Measurements from ENCODE around the gene RTKN2. TPM values are rescaled to one million over a fixed set of nuclear protein-coding genes. Genes with fewer than 3 reads are reported as not detected.
A peak's percentile ranks its signal among the peaks of the same experiment; 100 is the strongest.

The RTKN2 gene
- total RNA-seq, 2 donors from 2014 or later, result 5.6 to 6.1 TPM

DNA sequence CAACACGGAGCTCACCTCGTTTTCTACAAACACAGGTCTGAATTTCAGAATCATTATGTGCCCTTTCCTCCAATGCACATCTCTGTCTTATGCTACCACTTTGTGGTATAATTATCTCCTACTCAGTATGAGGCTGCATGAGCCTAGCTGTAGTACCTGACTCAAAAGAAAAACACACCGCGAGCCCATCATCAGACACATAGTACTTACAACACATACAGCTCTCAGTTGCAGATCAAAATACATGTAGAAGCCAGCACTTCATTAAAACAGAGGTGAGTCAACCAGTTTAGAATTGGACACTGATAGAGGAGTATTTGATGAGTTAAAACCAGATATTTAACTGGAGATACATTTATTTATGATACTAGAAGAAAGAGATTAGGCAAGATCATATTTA is 1.4 kb upstream of the RTKN2 start:
- Mint-ChIP-seq H3K36me3 (ENCODE audit: low read depth) (no peaks in the 10 kb centered on the region), H3K4me1 (peaks cover 3% of the 10 kb centered on the region), H3K9me3 (no peaks in the 10 kb centered on the region), H3K27ac (no peak overlapping the region), H3K4me3 (peak overlapping the region; percentile 79), H3K27me3 (peaks cover 12% of the 10 kb centered on the region)
- ATAC-seq (replicated peaks), result no peak

DNA sequence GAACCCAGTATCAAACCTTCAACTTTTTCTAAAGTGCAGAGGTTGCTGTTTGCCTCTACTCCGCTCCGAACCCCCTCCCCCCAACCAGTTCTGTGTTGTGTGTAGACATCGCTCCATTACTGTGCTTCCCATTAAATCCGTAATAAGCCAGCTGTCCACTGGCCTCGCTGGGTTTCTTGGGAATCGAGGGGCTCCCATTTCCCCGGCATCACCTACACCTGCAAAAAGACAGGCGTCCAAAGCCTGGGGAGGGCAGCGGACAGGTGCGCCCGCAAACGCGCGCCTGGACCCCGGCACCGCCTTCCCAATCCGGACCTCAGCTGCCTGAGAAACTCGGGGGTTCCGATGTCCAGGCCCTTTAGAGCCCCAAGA is 631 bp downstream of the RTKN2 start:
- Mint-ChIP-seq H3K4me3 (peak overlapping the region; percentile 79), H3K9me3 (no peaks in the 10 kb centered on the region), H3K4me1 (peaks cover 3% of the 10 kb centered on the region), H3K27ac (no peak overlapping the region), H3K36me3 (ENCODE audit: low read depth) (no peaks in the 10 kb centered on the region), H3K27me3 (peaks cover 12% of the 10 kb centered on the region)
- ATAC-seq (replicated peaks), result no peak

DNA sequence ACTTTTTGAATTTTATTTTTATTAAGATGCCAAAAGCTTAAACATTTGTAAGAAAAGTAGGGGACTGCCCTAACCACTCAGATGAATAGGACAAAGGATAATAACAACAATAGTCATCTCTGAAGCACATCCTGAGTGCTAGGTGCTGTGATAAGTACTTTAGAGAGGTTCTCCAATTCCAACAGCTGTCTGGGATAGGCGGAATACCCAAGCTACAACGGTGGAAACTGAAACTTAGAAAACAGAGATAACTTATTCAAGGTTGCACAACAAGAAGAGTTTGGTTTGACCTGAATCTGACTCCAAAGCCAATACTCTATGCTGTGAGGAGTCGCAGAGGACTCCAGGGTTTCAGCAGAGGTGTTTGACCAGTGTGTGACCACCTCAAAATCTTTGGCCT is 2.0 kb downstream of the RTKN2 start:
- H3K4me1 Mint-ChIP-seq, result peaks cover 3% of the 10 kb centered on the region
- peak; percentile 33 for ATAC-seq (replicated peaks)
- no peaks in the 10 kb centered on the region for H3K36me3 Mint-ChIP-seq (ENCODE audit: low read depth)
- H3K27ac Mint-ChIP-seq, result no peak overlapping the region
- peaks cover 10% of the 10 kb centered on the region for H3K27me3 Mint-ChIP-seq
- H3K4me3 Mint-ChIP-seq, result peak overlapping the region; percentile 79
- H3K9me3 Mint-ChIP-seq, result no peaks in the 10 kb centered on the region

- ATAC-seq (replicated peaks), result no peak
- Mint-ChIP-seq H3K27ac (no peak overlapping the region), H3K36me3 (ENCODE audit: low read depth) (no peaks in the 10 kb centered on the region), H3K4me1 (peaks cover 3% of the 10 kb centered on the region), H3K4me3 (no peak overlapping the region), H3K27me3 (peaks cover 9% of the 10 kb centered on the region), H3K9me3 (no peaks in the 10 kb centered on the region)
Observed at GRCh38 chr10:62266147-62266546, 2.5 kb downstream of the RTKN2 start.

DNA sequence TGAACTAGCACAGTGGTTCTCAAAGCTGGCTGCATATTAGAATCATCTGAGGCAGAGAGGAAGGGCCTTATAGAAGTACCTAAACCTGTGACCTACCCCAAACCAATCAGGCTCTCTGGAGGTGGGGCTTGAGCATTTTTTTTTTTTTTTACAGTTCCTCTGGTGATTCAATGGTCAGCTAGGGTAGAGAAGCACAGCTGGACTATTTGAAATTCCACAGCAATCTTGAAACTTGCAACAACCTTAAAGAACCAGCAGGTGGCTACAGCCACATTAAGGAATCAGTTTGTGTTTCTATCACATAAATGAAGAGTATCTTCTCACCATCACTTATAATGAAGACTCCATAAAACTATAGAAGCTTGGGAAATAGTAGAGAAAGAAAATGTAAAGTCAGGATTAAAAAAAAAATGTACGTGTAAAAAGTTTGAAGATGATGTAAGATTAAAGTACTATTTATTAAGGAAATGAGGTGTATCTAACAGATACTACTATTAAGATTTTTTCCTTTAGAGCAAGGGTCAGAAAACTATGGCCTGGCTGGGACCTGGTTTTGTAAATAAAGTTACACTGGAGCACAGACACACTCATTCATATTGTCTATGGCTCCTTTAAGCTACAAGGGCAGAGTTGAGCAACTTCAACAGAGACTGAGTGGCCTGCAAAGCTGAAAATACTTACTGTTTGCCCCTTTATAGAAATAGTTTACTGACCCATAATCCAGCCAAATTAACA is 3.8 kb downstream of the RTKN2 start:
- peaks cover 5% of the 10 kb centered on the region for H3K27me3 Mint-ChIP-seq
- no peak overlapping the region for H3K27ac Mint-ChIP-seq
- no peaks in the 10 kb centered on the region for H3K9me3 Mint-ChIP-seq
- H3K4me3 Mint-ChIP-seq, result no peak overlapping the region
- ATAC-seq (replicated peaks), result peak; percentile 36
- H3K4me1 Mint-ChIP-seq, result peaks cover 3% of the 10 kb centered on the region
- no peaks in the 10 kb centered on the region for H3K36me3 Mint-ChIP-seq (ENCODE audit: low read depth)

- Mint-ChIP-seq H3K4me3 (no peak overlapping the region), H3K36me3 (ENCODE audit: low read depth) (no peaks in the 10 kb centered on the region), H3K4me1 (peaks cover 3% of the 10 kb centered on the region), H3K9me3 (no peaks in the 10 kb centered on the region), H3K27me3 (no peaks in the 10 kb centered on the region), H3K27ac (no peak overlapping the region)
- no peak for ATAC-seq (replicated peaks)
Observed at GRCh38 chr10:62264126-62264525, 4.5 kb downstream of the RTKN2 start.

GRCh38 chr10:62261666-62262065 is 7.0 kb downstream of the RTKN2 start:
- no peak overlapping the region for H3K4me3 Mint-ChIP-seq
- no peak overlapping the region for H3K27ac Mint-ChIP-seq
- H3K27me3 Mint-ChIP-seq, result no peaks in the 10 kb centered on the region
- H3K36me3 Mint-ChIP-seq (ENCODE audit: low read depth), result no peaks in the 10 kb centered on the region
- no peaks in the 10 kb centered on the region for H3K9me3 Mint-ChIP-seq
- no peak for ATAC-seq (replicated peaks)
- no peaks in the 10 kb centered on the region for H3K4me1 Mint-ChIP-seq

GRCh38 chr10:62259998-62260397 is 8.6 kb downstream of the RTKN2 start:
- H3K27me3 Mint-ChIP-seq, result no peaks in the 10 kb centered on the region
- ATAC-seq (replicated peaks), result no peak
- no peak overlapping the region for H3K4me3 Mint-ChIP-seq
- H3K9me3 Mint-ChIP-seq, result no peaks in the 10 kb centered on the region
- H3K27ac Mint-ChIP-seq, result no peak overlapping the region
- H3K4me1 Mint-ChIP-seq, result no peaks in the 10 kb centered on the region
- H3K36me3 Mint-ChIP-seq (ENCODE audit: low read depth), result no peaks in the 10 kb centered on the region

DNA sequence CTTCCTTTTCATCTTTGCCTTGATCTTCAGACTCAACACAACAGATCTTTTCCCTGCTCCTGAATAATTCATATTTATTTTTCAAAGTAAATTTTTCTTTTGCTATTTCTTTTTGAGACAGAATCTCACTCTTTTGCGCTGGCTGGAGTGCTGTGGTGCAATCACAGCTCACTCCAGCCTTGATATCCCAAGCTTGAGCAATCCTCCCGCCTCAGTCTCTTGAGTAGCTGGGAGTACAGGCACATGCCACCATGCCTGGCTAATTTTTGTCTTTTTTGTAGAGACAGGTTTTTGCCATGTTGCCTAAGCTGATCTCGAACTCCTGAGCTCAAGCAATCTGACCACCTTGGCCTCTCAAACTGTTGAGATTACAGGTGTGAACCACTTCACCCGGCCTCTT is 9.2 kb downstream of the RTKN2 start:
- H3K4me1 Mint-ChIP-seq, result no peaks in the 10 kb centered on the region
- no peak overlapping the region for H3K4me3 Mint-ChIP-seq
- H3K27ac Mint-ChIP-seq, result no peak overlapping the region
- H3K9me3 Mint-ChIP-seq, result no peaks in the 10 kb centered on the region
- no peak for ATAC-seq (replicated peaks)
- no peaks in the 10 kb centered on the region for H3K27me3 Mint-ChIP-seq
- H3K36me3 Mint-ChIP-seq (ENCODE audit: low read depth), result no peaks in the 10 kb centered on the region

DNA sequence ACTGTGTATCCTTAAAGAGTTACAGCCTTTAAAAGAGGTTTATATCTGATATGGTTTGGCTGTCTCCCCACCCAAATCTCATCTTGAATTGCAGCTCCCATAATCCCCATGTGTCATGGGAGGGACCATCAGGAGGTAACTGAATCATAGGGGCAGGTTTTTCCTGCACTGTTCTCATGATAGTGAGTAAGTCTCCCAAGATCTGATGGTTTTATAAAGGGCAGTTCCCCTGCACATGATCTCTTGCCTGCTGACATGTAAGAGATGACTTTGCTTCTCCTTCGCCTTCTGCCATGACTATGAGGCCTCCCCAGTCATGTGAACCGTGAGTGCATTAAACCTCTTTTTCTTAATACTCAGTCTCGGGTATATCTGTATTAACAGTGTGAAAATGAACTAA is 9.7 kb downstream of the RTKN2 start:
- Mint-ChIP-seq H3K4me3 (no peak overlapping the region), H3K9me3 (no peaks in the 10 kb centered on the region), H3K27ac (no peak overlapping the region), H3K4me1 (peaks cover 3% of the 10 kb centered on the region), H3K27me3 (no peaks in the 10 kb centered on the region), H3K36me3 (ENCODE audit: low read depth) (no peaks in the 10 kb centered on the region)
- ATAC-seq (replicated peaks), result no peak

DNA sequence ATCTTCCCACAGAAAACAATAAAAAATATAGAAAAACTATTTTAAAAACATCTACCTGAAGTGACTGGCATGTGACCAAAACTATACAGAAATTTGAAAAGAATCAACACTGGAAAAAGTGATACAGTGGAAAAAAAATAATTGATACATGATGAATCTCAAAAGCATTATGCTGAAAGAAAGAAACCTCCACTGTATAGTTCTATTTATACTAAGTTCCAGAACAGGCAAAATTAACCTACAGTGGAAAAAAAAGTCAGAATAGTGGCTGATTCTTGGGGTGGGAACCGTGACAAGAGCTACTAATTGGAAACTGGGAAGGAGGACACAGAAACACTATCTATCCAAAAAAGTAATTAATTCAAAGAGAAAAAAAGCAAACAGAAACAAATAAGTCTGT is 14.9 kb downstream of the RTKN2 start:
- Mint-ChIP-seq H3K27ac (peak overlapping the region; percentile 72), H3K9me3 (no peaks in the 10 kb centered on the region), H3K4me1 (peaks cover 10% of the 10 kb centered on the region), H3K27me3 (no peaks in the 10 kb centered on the region), H3K4me3 (peak overlapping the region; percentile 3), H3K36me3 (ENCODE audit: low read depth) (no peaks in the 10 kb centered on the region)
- ATAC-seq (replicated peaks), result no peak

GRCh38 chr10:62252051-62252450 is 16.6 kb downstream of the RTKN2 start:
- Mint-ChIP-seq H3K9me3 (no peaks in the 10 kb centered on the region), H3K27ac (no peak overlapping the region), H3K36me3 (ENCODE audit: low read depth) (no peaks in the 10 kb centered on the region), H3K27me3 (no peaks in the 10 kb centered on the region), H3K4me1 (peaks cover 10% of the 10 kb centered on the region), H3K4me3 (no peak overlapping the region)
- no peak for ATAC-seq (replicated peaks)

GRCh38 chr10:62250594-62251198 is 17.9 kb downstream of the RTKN2 start:
- Mint-ChIP-seq H3K4me1 (peaks cover 10% of the 10 kb centered on the region), H3K36me3 (ENCODE audit: low read depth) (no peaks in the 10 kb centered on the region), H3K27ac (no peak overlapping the region), H3K4me3 (no peak overlapping the region), H3K9me3 (no peaks in the 10 kb centered on the region), H3K27me3 (no peaks in the 10 kb centered on the region)
- peak; percentile 68 for ATAC-seq (replicated peaks)

DNA sequence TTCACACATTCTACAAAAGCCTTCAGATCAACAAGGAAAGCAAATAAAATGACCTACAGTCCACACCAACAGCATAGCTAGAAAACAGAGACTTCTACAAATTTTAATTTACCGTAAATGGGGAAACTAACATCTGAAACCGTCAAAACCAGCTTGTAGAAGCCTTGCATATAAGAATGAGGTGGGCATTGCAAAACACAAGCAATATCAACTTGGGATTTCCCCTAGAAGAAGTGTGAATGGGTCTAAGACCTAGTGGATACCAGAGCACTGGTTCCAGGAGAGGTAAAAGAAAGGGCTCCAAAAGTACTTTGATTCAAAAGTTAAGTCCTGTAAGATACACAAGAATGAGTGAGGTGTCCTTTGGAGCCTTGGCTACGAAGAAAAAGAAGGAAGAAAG is 18.7 kb downstream of the RTKN2 start:
- H3K27me3 Mint-ChIP-seq, result no peaks in the 10 kb centered on the region
- H3K9me3 Mint-ChIP-seq, result no peaks in the 10 kb centered on the region
- no peak overlapping the region for H3K4me3 Mint-ChIP-seq
- H3K27ac Mint-ChIP-seq, result no peak overlapping the region
- no peaks in the 10 kb centered on the region for H3K36me3 Mint-ChIP-seq (ENCODE audit: low read depth)
- peaks cover 16% of the 10 kb centered on the region for H3K4me1 Mint-ChIP-seq
- no peak for ATAC-seq (replicated peaks)

GRCh38 chr10:62248465-62248864 is 20.2 kb downstream of the RTKN2 start:
- H3K4me1 Mint-ChIP-seq, result peaks cover 16% of the 10 kb centered on the region
- no peak for ATAC-seq (replicated peaks)
- no peak overlapping the region for H3K4me3 Mint-ChIP-seq
- H3K36me3 Mint-ChIP-seq (ENCODE audit: low read depth), result no peaks in the 10 kb centered on the region
- no peak overlapping the region for H3K27ac Mint-ChIP-seq
- H3K9me3 Mint-ChIP-seq, result no peaks in the 10 kb centered on the region
- no peaks in the 10 kb centered on the region for H3K27me3 Mint-ChIP-seq
